ENCODE results near the gene ANKLE2.

DNA sequence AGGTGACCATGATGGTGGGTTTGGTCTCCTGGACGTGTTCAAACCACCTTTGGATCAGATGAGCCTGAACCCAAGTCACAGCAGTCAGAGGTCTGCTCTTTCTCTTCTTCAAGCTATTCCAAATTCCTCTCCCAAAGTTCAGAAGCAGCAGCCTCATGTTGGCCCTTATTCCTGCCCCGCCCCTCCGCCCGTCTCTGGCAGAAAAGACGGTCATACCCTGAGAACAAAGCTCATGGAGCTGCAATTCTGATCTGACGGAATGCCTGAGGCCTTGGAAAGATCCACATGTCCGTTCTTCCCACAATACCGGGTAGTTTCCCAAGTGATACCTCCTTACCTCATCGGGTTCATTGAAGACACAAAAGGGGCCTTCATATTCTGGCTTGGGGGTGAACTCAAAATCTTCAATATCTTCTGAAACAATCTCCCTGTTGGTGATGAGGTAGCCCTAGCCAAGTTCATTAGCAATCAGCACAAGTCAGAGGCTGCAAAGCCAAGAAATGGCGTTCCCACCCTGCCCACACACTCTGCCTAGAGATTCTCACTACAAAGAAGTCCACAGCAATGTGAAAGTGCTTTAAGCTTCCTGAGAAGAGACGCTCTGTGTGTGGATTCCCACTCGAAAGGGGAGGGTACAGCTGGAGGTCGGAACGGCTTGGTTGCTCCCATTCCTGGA, 85.7 kb downstream of the ANKLE2 start:
- TF ChIP-seq CTCF (IDR thresholded peaks at IDR 0.05; ENCODE audit: low read depth, low read length) = no peak
- no peak for TF ChIP-seq EZH2phosphoT487 (IDR thresholded peaks at IDR 0.05; ENCODE audit: low read depth)

Data from OCI-LY3 (cell line).